IPS DF 6.9 (cell line): ENCODE results near the gene CACNA2D3.

Source experiments
- DNase-seq: peaks from one replicate; pipeline ENCODE4 v3.0.0-alpha.2; 2013; ENCODE audit warnings: low read depth, low spot score
- H3K27ac ChIP-seq: one replicate; pipeline ENCODE4 v1.5.1; 2013; ENCODE audit warnings: low read length, control low read depth
- H3K27me3 ChIP-seq: 2 replicates; pipeline ENCODE4 v1.6.1; 2013; ENCODE audit warnings: mild to moderate bottlenecking, low read length; ENCODE audit not compliant: control insufficient read depth, insufficient read depth
- H3K36me3 ChIP-seq: 2 replicates; pipeline ENCODE4 v1.6.1; 2013; ENCODE audit warnings: low read length; ENCODE audit not compliant: control insufficient read depth, insufficient read depth
- H3K4me1 ChIP-seq: 2 replicates; pipeline ENCODE4 v1.6.1; 2013; ENCODE audit warnings: low read length; ENCODE audit not compliant: control insufficient read depth, insufficient read depth
- H3K4me3 ChIP-seq: 2 replicates; pipeline ENCODE4 v1.5.1; 2013; ENCODE audit warnings: mild to moderate bottlenecking, low read length
- H3K9me3 ChIP-seq: 2 replicates; pipeline ENCODE4 v1.6.1; 2013; ENCODE audit warnings: low read length, inconsistent platforms; ENCODE audit not compliant: control insufficient read depth, insufficient read depth
- WGBS: extraction: QIAGEN DNeasy Blood & Tissue Kit; methylation state at CpG from one replicate; pipeline ENCODE4 v1.1.7; 2013; ENCODE audit warnings: mixed read lengths, missing lambda C conversion rate; ENCODE audit not compliant: insufficient read length, insufficient coverage; 5-methylcytosine and 5-hydroxymethylcytosine counted together

The CACNA2D3 gene

GRCh38 chr3:54950391-54951003 lies 828.1 kb downstream of the CACNA2D3 start:
- DNase-seq: no peak
- Histone ChIP-seq H3K36me3 (no peaks in the 10 kb centered on the region), H3K27me3 (no peaks in the 10 kb centered on the region), H3K4me3 (no peak overlapping the region), H3K4me1 (no peaks in the 10 kb centered on the region), H3K27ac (no peak overlapping the region), H3K9me3 (no peaks in the 10 kb centered on the region)
- no CpG with 5 or more reads among the region's 7 CpGs for WGBS

- no peak overlapping the region for H3K4me3 ChIP-seq
- peak; percentile 29 for DNase-seq
- H3K27me3 ChIP-seq: no peaks in the 10 kb centered on the region
- no peaks in the 10 kb centered on the region for H3K36me3 ChIP-seq
- WGBS: no CpG with 5 or more reads among the region's 8 CpGs
- H3K4me1 ChIP-seq: peaks cover 1% of the 10 kb centered on the region; the same call in 1 of the 2 replicates
- H3K9me3 ChIP-seq: no peaks in the 10 kb centered on the region
- no peak overlapping the region for H3K27ac ChIP-seq
These were observed 829.1 kb downstream of the CACNA2D3 start for GRCh38 chr3:54951405-54951804.

GRCh38 chr3:54954022-54954421 lies 831.7 kb downstream of the CACNA2D3 start:
- WGBS: no CpG with 5 or more reads among the region's 5 CpGs
- no peak overlapping the region for H3K4me3 ChIP-seq
- no peak for DNase-seq
- no peaks in the 10 kb centered on the region for H3K9me3 ChIP-seq
- no peak overlapping the region for H3K27ac ChIP-seq
- H3K27me3 ChIP-seq: no peaks in the 10 kb centered on the region
- no peaks in the 10 kb centered on the region for H3K36me3 ChIP-seq
- H3K4me1 ChIP-seq: peaks cover 1% of the 10 kb centered on the region; the same call in 1 of the 2 replicates

GRCh38 chr3:54954521-54954920 lies 832.2 kb downstream of the CACNA2D3 start:
- peak; percentile 22 for DNase-seq
- no peak overlapping the region for H3K27ac ChIP-seq
- peaks cover 1% of the 10 kb centered on the region; the same call in 1 of the 2 replicates for H3K4me1 ChIP-seq
- no peaks in the 10 kb centered on the region for H3K27me3 ChIP-seq
- WGBS: no CpG with 5 or more reads among the region's 5 CpGs
- H3K4me3 ChIP-seq: no peak overlapping the region
- H3K9me3 ChIP-seq: no peaks in the 10 kb centered on the region
- no peaks in the 10 kb centered on the region for H3K36me3 ChIP-seq

GRCh38 chr3:54955496-54955895 lies 833.1 kb downstream of the CACNA2D3 start:
- DNase-seq: no peak
- WGBS: no CpG with 5 or more reads among the region's 3 CpGs
- Histone ChIP-seq H3K4me1 (peaks cover 1% of the 10 kb centered on the region; the same call in 1 of the 2 replicates), H3K27me3 (no peaks in the 10 kb centered on the region), H3K4me3 (no peak overlapping the region), H3K27ac (no peak overlapping the region), H3K9me3 (no peaks in the 10 kb centered on the region), H3K36me3 (no peaks in the 10 kb centered on the region)

- Histone ChIP-seq H3K4me3 (no peak overlapping the region), H3K27ac (no peak overlapping the region), H3K27me3 (no peaks in the 10 kb centered on the region), H3K9me3 (no peaks in the 10 kb centered on the region), H3K36me3 (no peaks in the 10 kb centered on the region), H3K4me1 (peaks cover 1% of the 10 kb centered on the region; the same call in 1 of the 2 replicates)
- no CpG with 5 or more reads among the region's 6 CpGs for WGBS
- DNase-seq: no peak
These were observed 833.6 kb downstream of the CACNA2D3 start for GRCh38 chr3:54955941-54956340.

GRCh38 chr3:54957711-54958110 lies 835.4 kb downstream of the CACNA2D3 start:
- DNase-seq: no peak
- no CpG with 5 or more reads among the region's 4 CpGs for WGBS

GRCh38 chr3:54960082-54960481 lies 837.7 kb downstream of the CACNA2D3 start:
- no peak for DNase-seq
- H3K4me3 ChIP-seq: no peak overlapping the region
- H3K36me3 ChIP-seq: no peaks in the 10 kb centered on the region
- peaks cover 1% of the 10 kb centered on the region; the same call in 1 of the 2 replicates for H3K4me1 ChIP-seq
- no peaks in the 10 kb centered on the region for H3K9me3 ChIP-seq
- WGBS: no CpG with 5 or more reads among the region's 1 CpG
- no peak overlapping the region for H3K27ac ChIP-seq
- no peaks in the 10 kb centered on the region for H3K27me3 ChIP-seq

More at GRCh38 chr3:54957711-54958110, 835.4 kb downstream of the CACNA2D3 start:
- peaks cover 1% of the 10 kb centered on the region; the same call in 1 of the 2 replicates for H3K4me1 ChIP-seq
- no peak overlapping the region for H3K27ac ChIP-seq
- H3K36me3 ChIP-seq: no peaks in the 10 kb centered on the region
- H3K27me3 ChIP-seq: no peaks in the 10 kb centered on the region
- no peak overlapping the region for H3K4me3 ChIP-seq
- no peaks in the 10 kb centered on the region for H3K9me3 ChIP-seq

- peaks cover 1% of the 10 kb centered on the region; the same call in 1 of the 2 replicates for H3K4me1 ChIP-seq
- no peaks in the 10 kb centered on the region for H3K36me3 ChIP-seq
- H3K27me3 ChIP-seq: no peaks in the 10 kb centered on the region
- no peaks in the 10 kb centered on the region for H3K9me3 ChIP-seq
- no peak overlapping the region for H3K4me3 ChIP-seq
- WGBS: no CpG with 5 or more reads among the region's 4 CpGs
- DNase-seq: no peak
- H3K27ac ChIP-seq: no peak overlapping the region
These were observed 838.3 kb downstream of the CACNA2D3 start for GRCh38 chr3:54960701-54961100.

- no peaks in the 10 kb centered on the region for H3K9me3 ChIP-seq
- WGBS: no CpG with 5 or more reads among the region's 2 CpGs
- DNase-seq: no peak
- H3K4me3 ChIP-seq: no peak overlapping the region
- H3K27ac ChIP-seq: no peak overlapping the region
- no peaks in the 10 kb centered on the region for H3K36me3 ChIP-seq
- H3K27me3 ChIP-seq: no peaks in the 10 kb centered on the region
- no peaks in the 10 kb centered on the region for H3K4me1 ChIP-seq
These were observed 839.8 kb downstream of the CACNA2D3 start for GRCh38 chr3:54962200-54962599.

- Histone ChIP-seq H3K4me3 (no peak overlapping the region), H3K27ac (no peak overlapping the region), H3K9me3 (no peaks in the 10 kb centered on the region), H3K27me3 (no peaks in the 10 kb centered on the region), H3K36me3 (no peaks in the 10 kb centered on the region), H3K4me1 (no peaks in the 10 kb centered on the region)
- WGBS: no CpG with 5 or more reads among the region's 4 CpGs
- DNase-seq: no peak
These were observed 841.3 kb downstream of the CACNA2D3 start for GRCh38 chr3:54963641-54964040.
